H1 (cell line): Measurements from ENCODE around the gene CALM3. TPM values are rescaled to one million over a fixed set of nuclear protein-coding genes. Genes with fewer than 3 reads are reported as not detected.

Experiments used
- CTCF ChIA-PET: fragments of 300-600 bp; sonication (Branson Sonifier 250); formaldehyde crosslinking; loops from one replicate; lab custom pipeline; 2021; ENCODE audit not compliant: partially characterized antibody; lab: Charles Lee
- POLR2A ChIA-PET: fragments of 300-600 bp; sonication (Branson Sonifier 250); formaldehyde crosslinking; loops from one replicate; lab custom pipeline; 2021; ENCODE audit warnings: inconsistent platforms; ENCODE audit not compliant: partially characterized antibody; lab: Charles Lee
- DNase-seq, 2 experiments: peaks; one replicate each; pipeline versions ENCODE4 v3.0.0 to v3.0.0-alpha.2; 2010 to 2022; ENCODE audit warnings: low spot score in 2 of 2, low read depth in 1 of 2, mixed read lengths in 1 of 2
- FAIRE-seq: peaks from 2 replicates; lab custom pipeline; 2011; peaks lifted over from hg19 to GRCh38; lab: Jason Lieb, UNC
- H2AFZ ChIP-seq: 2 replicates; pipeline ENCODE4 v1.8.1; 2012; ENCODE audit warnings: low read length, inconsistent platforms
- H2AK5ac ChIP-seq: 2 replicates; pipeline ENCODE4 v1.6.1; 2013; ENCODE audit warnings: low read depth, low read length
- H2BK120ac ChIP-seq: replicated peaks from 2 replicates; pipeline ENCODE3; 2013; ENCODE audit warnings: low read depth, low read length, inconsistent platforms
- H2BK12ac ChIP-seq: 2 replicates; pipeline ENCODE4 v1.6.1; 2013; ENCODE audit warnings: low read depth, low read length
- H2BK15ac ChIP-seq: 2 replicates; pipeline ENCODE4 v1.6.1; 2013; ENCODE audit warnings: low read length
- H2BK20ac ChIP-seq: 2 replicates; pipeline ENCODE4 v1.6.1; 2013; ENCODE audit warnings: low read length
- H2BK5ac ChIP-seq: 2 replicates; pipeline ENCODE4 v1.6.1; 2013; ENCODE audit warnings: low read depth, low read length
- H3K14ac ChIP-seq: 2 replicates; pipeline ENCODE4 v1.6.1; 2013; ENCODE audit warnings: inconsistent platforms; ENCODE audit not compliant: insufficient read length
- H3K18ac ChIP-seq: 2 replicates; pipeline ENCODE4 v1.6.1; 2013; ENCODE audit warnings: low read length; ENCODE audit errors: extremely low read depth
- H3K23ac ChIP-seq: 2 replicates; pipeline ENCODE4 v1.6.1; 2013; ENCODE audit warnings: inconsistent platforms; ENCODE audit not compliant: insufficient read length
- H3K23me2 ChIP-seq: 2 replicates; pipeline ENCODE4 v1.6.1; 2013; ENCODE audit warnings: low read depth, low read length
- H3K27ac ChIP-seq: 2 replicates; pipeline ENCODE4 v1.6.1; 2011; ENCODE audit warnings: low read depth, low read length, inconsistent platforms
- H3K27me3 ChIP-seq, 4 experiments: replicated peaks in 1 of 4; 1 replicate in 1 of 4; 2 replicates in 3 of 4; pipeline versions ENCODE4 v1.6.1 to v1.8.1; 2011 to 2013; ENCODE audit warnings: low read length in 3 of 4, mild to moderate bottlenecking in 3 of 4, inconsistent platforms in 2 of 4, mixed read lengths in 2 of 4, moderate library complexity in 1 of 4; ENCODE audit not compliant: control insufficient read depth in 3 of 4, insufficient read depth in 3 of 4; ENCODE audit errors: extremely low read depth in 1 of 4
- H3K36me3 ChIP-seq, 4 experiments: 2 replicates each; pipeline versions ENCODE4 v1.6.1 to v1.8.1; 2011 to 2013; ENCODE audit warnings: mild to moderate bottlenecking in 4 of 4, low read length in 3 of 4, moderate library complexity in 2 of 4, control low read depth in 1 of 4, inconsistent platforms in 1 of 4; ENCODE audit not compliant: insufficient read depth in 4 of 4, control insufficient read depth in 2 of 4
- H3K4ac ChIP-seq: replicated peaks from 2 replicates; pipeline ENCODE3; 2013; ENCODE audit warnings: low read length, low read depth, mixed read lengths, inconsistent platforms; ENCODE audit not compliant: insufficient read length
- H3K4me1 ChIP-seq, 4 experiments: replicated peaks in 1 of 4; 1 replicate in 1 of 4; 2 replicates in 3 of 4; pipeline versions ENCODE4 v1.6.1 to v1.8.1; 2011 to 2013; ENCODE audit warnings: low read length in 3 of 4, inconsistent platforms in 2 of 4, mixed read lengths in 1 of 4; ENCODE audit not compliant: insufficient read depth in 4 of 4, control insufficient read depth in 3 of 4
- H3K4me2 ChIP-seq, 2 experiments: 2 replicates each; pipeline versions ENCODE4 v1.6.1 to v1.8.1; 2011 to 2013; ENCODE audit warnings: low read depth in 2 of 2, low read length in 2 of 2, control low read depth in 1 of 2, inconsistent platforms in 1 of 2, mild to moderate bottlenecking in 1 of 2; ENCODE audit not compliant: insufficient read depth in 1 of 2
- H3K4me3 ChIP-seq, 4 experiments: fragments of 200-600, 300-600 bp in 1 of 4; sonication (generic), shearing (Covaris generic), sonication (Bioruptor Twin) in 1 of 4; 2 replicates each; pipeline versions ENCODE4 v1.5.1 to v1.8.1; 2011 to 2016; ENCODE audit warnings: low read length in 4 of 4, low read depth in 3 of 4, control low read depth in 2 of 4, inconsistent platforms in 2 of 4, mild to moderate bottlenecking in 2 of 4, mixed read lengths in 1 of 4, moderate library complexity in 1 of 4; ENCODE audit not compliant: insufficient read depth in 2 of 4; ENCODE audit errors: extremely low read depth in 1 of 4
- H3K56ac ChIP-seq: replicated peaks from 2 replicates; pipeline ENCODE3; 2013; ENCODE audit warnings: low read depth, mild to moderate bottlenecking, mixed read lengths, low read length, inconsistent platforms; ENCODE audit not compliant: insufficient read length
- H3K79me1 ChIP-seq: 2 replicates; pipeline ENCODE4 v1.6.1; 2013; ENCODE audit warnings: low read depth, low read length, control low read depth
- H3K79me2 ChIP-seq, 2 experiments: 2 replicates each; pipeline versions ENCODE4 v1.6.1 to v1.8.1; 2012 to 2013; ENCODE audit warnings: low read length in 2 of 2, mild to moderate bottlenecking in 2 of 2, inconsistent platforms in 1 of 2; ENCODE audit not compliant: insufficient read depth in 2 of 2, control insufficient read depth in 1 of 2
- H3K9ac ChIP-seq, 4 experiments: replicated peaks in 1 of 4; 1 replicate in 1 of 4; 2 replicates in 3 of 4; pipeline versions ENCODE4 v1.6.1 to v1.8.1; 2011 to 2013; ENCODE audit warnings: low read depth in 3 of 4, low read length in 3 of 4, control low read depth in 2 of 4, mild to moderate bottlenecking in 2 of 4, moderate library complexity in 2 of 4, inconsistent platforms in 1 of 4; ENCODE audit errors: extremely low read depth in 1 of 4
- H3K9me3 ChIP-seq, 2 experiments: 2 replicates each; pipeline versions ENCODE4 v1.6.1 to v1.8.1; 2012 to 2013; ENCODE audit warnings: mild to moderate bottlenecking in 2 of 2, moderate library complexity in 2 of 2, control low read depth in 1 of 2, inconsistent platforms in 1 of 2, low read depth in 1 of 2, low read length in 1 of 2, mixed read lengths in 1 of 2; ENCODE audit not compliant: insufficient read depth in 2 of 2
- H4K20me1 ChIP-seq, 2 experiments: replicated peaks in 1 of 2; 2 replicates each; pipeline versions ENCODE3 to v1.8.1; 2011 to 2013; ENCODE audit warnings: inconsistent platforms in 2 of 2, low read length in 2 of 2, mild to moderate bottlenecking in 1 of 2; ENCODE audit not compliant: insufficient read depth in 2 of 2, control insufficient read depth in 1 of 2
- H4K5ac ChIP-seq: 2 replicates; pipeline ENCODE4 v1.6.1; 2013; ENCODE audit warnings: low read length, low read depth, mixed read lengths, inconsistent platforms; ENCODE audit not compliant: insufficient read length
- H4K8ac ChIP-seq: 2 replicates; pipeline ENCODE4 v1.8.0; 2013; ENCODE audit warnings: mild to moderate bottlenecking, moderate library complexity, low read length, inconsistent platforms; ENCODE audit not compliant: insufficient read depth; ENCODE audit errors: extremely low read depth
- H4K91ac ChIP-seq: replicated peaks from 2 replicates; pipeline ENCODE3; 2013; ENCODE audit warnings: low read length, mixed read lengths, inconsistent platforms; ENCODE audit not compliant: insufficient read length
- BACH1 ChIP-seq: IDR thresholded peaks from 2 replicates; pipeline ENCODE4 v1.6.1; 2012; ENCODE audit warnings: low read length, improper control_type of control experiment
- BCL11A ChIP-seq, 2 experiments: IDR thresholded peaks; one replicate each; pipeline ENCODE4 v1.6.1; 2011; ENCODE audit warnings: low read depth in 2 of 2, low read length in 2 of 2, mild to moderate bottlenecking in 2 of 2
- CBX8 ChIP-seq: fragments of 300-800, 300-1000 bp; sonication (generic); IDR thresholded peaks from 2 replicates; pipeline ENCODE4 v1.7.1; 2016; ENCODE audit warnings: low read depth, low read length, borderline replicate concordance
- CHD2 ChIP-seq: IDR thresholded peaks from 2 replicates; pipeline ENCODE4 v1.6.1; 2012; ENCODE audit warnings: low read length, improper control_type of control experiment
- CTBP2 ChIP-seq: IDR thresholded peaks from 2 replicates; pipeline ENCODE4 v1.7.0; 2011; ENCODE audit warnings: borderline replicate concordance, mild to moderate bottlenecking, moderate library complexity, mixed read lengths, low read length; ENCODE audit not compliant: insufficient read depth, insufficient read length
- EZH2 ChIP-seq: fragments of 200-600 bp; sonication (generic); IDR thresholded peaks from 2 replicates; pipeline ENCODE4 v1.7.1; 2012; ENCODE audit warnings: low read depth, mild to moderate bottlenecking, moderate library complexity, low read length, inconsistent platforms; ENCODE audit not compliant: severe bottlenecking
- KDM5A ChIP-seq: fragments of 200-600 bp; IDR thresholded peaks from 2 replicates; pipeline ENCODE4 v1.7.1; 2012; ENCODE audit warnings: mild to moderate bottlenecking, low read length, inconsistent platforms, mixed read lengths
- NANOG ChIP-seq: IDR thresholded peaks from 2 replicates; pipeline ENCODE4 v1.6.1; 2011; ENCODE audit warnings: low read length, low read depth, mild to moderate bottlenecking, inconsistent platforms; ENCODE audit not compliant: insufficient read depth, poor library complexity, severe bottlenecking
- POLR2A ChIP-seq, 2 experiments: IDR thresholded peaks; 1 replicate in 1 of 2; 2 replicates in 1 of 2; pipeline ENCODE4 v1.6.1; 2011; ENCODE audit warnings: low read depth in 2 of 2, low read length in 2 of 2, mild to moderate bottlenecking in 2 of 2; ENCODE audit errors: control extremely low read depth in 1 of 2
- POLR2AphosphoS5 ChIP-seq: IDR thresholded peaks from 2 replicates; pipeline ENCODE4 v1.6.1; 2011; ENCODE audit warnings: low read depth, low read length
- RBBP5 ChIP-seq: IDR thresholded peaks from 2 replicates; pipeline ENCODE4 v1.7.1; 2012; ENCODE audit warnings: low read depth, mild to moderate bottlenecking, inconsistent platforms, low read length, moderate library complexity, borderline replicate concordance
- WGBS, 2 experiments: shearing (Covaris generic) in 1 of 2; methylation state at CpG; one replicate each; pipeline versions ENCODE4 v1.1.6 to v1.1.7; 2013 to 2015; ENCODE audit warnings: low lambda C conversion rate in 2 of 2, mixed read lengths in 2 of 2, inconsistent platforms in 1 of 2, low coverage in 1 of 2, missing lambda C conversion rate in 1 of 2; ENCODE audit not compliant: insufficient replicate concordance in 2 of 2, insufficient coverage in 1 of 2, insufficient read length in 1 of 2; ENCODE audit errors: extremely low coverage in 1 of 2, missing lambda C conversion rate in 1 of 2; 5-methylcytosine and 5-hydroxymethylcytosine counted together
- polyA plus RNA-seq, 7 experiments: library from polyadenylated mRNA; depleted of rRNA in 3 of 7; stranded (reverse) in 5 of 7; unstranded in 2 of 7; fragments of >200 nt in 5 of 7; fragments of 200-250 nt in 2 of 7; gene quantifications; 1 replicate in 5 of 7; 2 replicates in 1 of 7; 4 replicates in 1 of 7; pipeline versions ENCODE4 v1.2.1 to v1.2.3, GENCODE V29; 2011 to 2013; ENCODE audit warnings: missing spikeins in 2 of 7, mixed read lengths in 2 of 7
- total RNA-seq: library from RNA; stranded (reverse); fragmentation: NEBNext Ultra II Directional; extraction: Animal tissue kit (Norgen Biotek cat#: 25700); gene quantifications from 2 replicates; pipeline ENCODE4 v1.2.1, GENCODE V29; 2021
- TF ChIP-seq, protein P1 (sequence below): IDR thresholded peaks from 2 replicates; pipeline ENCODE4 v1.6.1; 2012; ENCODE audit warnings: inconsistent platforms

CALM3 gene
- total and polyA plus RNA-seq, 2 of the 8 experiments (the other 6 are each of a cell fraction or from before 2014, with no cell fraction given), result 315 to 326 TPM

DNA sequence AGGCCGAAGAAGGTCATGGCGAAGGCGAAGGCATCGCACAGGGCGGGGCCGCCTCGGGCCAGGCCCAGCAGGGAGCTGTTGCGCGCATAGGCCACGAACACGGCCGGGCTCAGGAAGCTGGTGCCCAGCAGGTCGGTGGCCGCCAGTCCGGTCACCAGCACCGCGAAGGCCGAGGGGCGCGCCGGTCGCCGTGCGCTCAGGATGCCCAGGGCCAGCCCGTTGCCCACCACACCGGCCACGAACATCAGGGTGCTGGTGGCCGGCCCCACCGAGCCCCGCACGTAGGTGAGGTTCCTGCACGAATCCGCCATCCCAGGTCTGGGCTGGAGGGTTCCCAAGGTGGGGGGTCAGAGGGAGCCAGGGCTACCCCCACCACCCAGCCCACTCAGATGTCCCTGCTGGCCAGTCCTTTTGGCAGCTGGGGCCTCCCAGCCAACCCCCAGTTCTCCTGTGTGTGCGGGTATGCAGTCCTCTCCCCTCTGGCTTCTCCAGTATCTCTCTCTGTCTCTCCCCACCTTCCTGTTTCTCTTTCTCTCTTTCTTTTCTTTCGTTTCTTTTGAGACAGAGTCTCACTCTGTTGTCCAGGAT is 22.9 kb downstream of the CALM3 start:
- Histone ChIP-seq H3K23me2 (no peaks in the 10 kb centered on the region), H3K4me1 (peaks cover 0 to 12% (median 4%) of the 10 kb centered on the region in 4 experiments; a peak in 4 of 7 replicates), H3K9ac (no peak overlapping the region), H2BK5ac (no peak overlapping the region), H4K91ac (no peak overlapping the region), H2BK15ac (no peak overlapping the region), H3K27me3 (no peaks in the 10 kb centered on the region), H3K4me2 (no peak overlapping the region), H4K20me1 (no peaks in the 10 kb centered on the region), H3K36me3 (no peaks in the 10 kb centered on the region), H3K9me3 (no peaks in the 10 kb centered on the region), H2AK5ac (no peak overlapping the region), H3K4me3 (no peak overlapping the region), H3K4ac (no peak overlapping the region), H2AFZ (no peak overlapping the region; the same call in 1 of the 2 replicates), H2BK12ac (no peak overlapping the region), H3K27ac (no peak overlapping the region), H2BK20ac (no peak overlapping the region), H3K14ac (no peak overlapping the region), H3K18ac (no peak overlapping the region), H4K5ac (no peak overlapping the region), H3K79me2 (no peaks in the 10 kb centered on the region), H4K8ac (no peak overlapping the region), H3K56ac (no peak overlapping the region), H3K79me1 (no peaks in the 10 kb centered on the region), H3K23ac (no peak overlapping the region), H2BK120ac (no peak overlapping the region)
- no peak for FAIRE-seq
- 90% methylated on average over 26 of the region's 35 CpGs; no CpG with 5 or more reads in 1 of the 2 experiments for WGBS, 2 experiments
- DNase-seq, result no peak
- ChIA-PET CTCF (interaction anchor here (0.6 to 15.6 kb wide), 5 partner anchors 4 to 37 kb away, joined by 3 to 341 read pairs (median 309); partner anchors contain the start of genes DACT3 and PTGIR), POLR2A (interaction anchor here (0.6 to 1.3 kb wide), 2 partner anchors 35 to 94 kb away, joined by 3 read pairs; no protein-coding TSS in a partner anchor)
- TF ChIP-seq, protein P1, sequence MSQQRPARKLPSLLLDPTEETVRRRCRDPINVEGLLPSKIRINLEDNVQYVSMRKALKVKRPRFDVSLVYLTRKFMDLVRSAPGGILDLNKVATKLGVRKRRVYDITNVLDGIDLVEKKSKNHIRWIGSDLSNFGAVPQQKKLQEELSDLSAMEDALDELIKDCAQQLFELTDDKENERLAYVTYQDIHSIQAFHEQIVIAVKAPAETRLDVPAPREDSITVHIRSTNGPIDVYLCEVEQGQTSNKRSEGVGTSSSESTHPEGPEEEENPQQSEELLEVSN, result no peak
- TF ChIP-seq BACH1 (no peak), RBBP5 (no peak), CTBP2 (no peak), EZH2 (no peak), CBX8 (no peak), POLR2A (IDR thresholded peaks at IDR 0.05; ENCODE audit: control extremely low read depth in 1 of 2, low read depth in 2 of 2, low read length in 2 of 2) (no peak), POLR2AphosphoS5 (no peak), BCL11A (IDR thresholded peaks at IDR 0.05; ENCODE audit: low read depth in 2 of 2, low read length in 2 of 2) (no peak), NANOG (no peak), CHD2 (no peak), KDM5A (no peak)
